Choroid plexus epithelial cell (primary cell): ENCODE results near the gene VGF.
A peak's percentile ranks its signal among the peaks of the same experiment; 100 is the strongest.

Experiments used
- DNase-seq: peaks from one replicate; pipeline ENCODE4 v3.0.0-alpha.2; 2010; ENCODE audit warnings: low read depth
- H3K4me3 ChIP-seq: 2 replicates; pipeline ENCODE4 v1.5.1; 2011; ENCODE audit warnings: low read depth, mild to moderate bottlenecking, control low read depth, low read length, moderate library complexity
- TF ChIP-seq, protein P1 (sequence below): conservative IDR thresholded peaks from 2 replicates; pipeline ENCODE4 v1.5.1; 2011; ENCODE audit warnings: low read depth, mild to moderate bottlenecking, control low read depth, inconsistent platforms, low read length, moderate library complexity

The VGF gene

DNA sequence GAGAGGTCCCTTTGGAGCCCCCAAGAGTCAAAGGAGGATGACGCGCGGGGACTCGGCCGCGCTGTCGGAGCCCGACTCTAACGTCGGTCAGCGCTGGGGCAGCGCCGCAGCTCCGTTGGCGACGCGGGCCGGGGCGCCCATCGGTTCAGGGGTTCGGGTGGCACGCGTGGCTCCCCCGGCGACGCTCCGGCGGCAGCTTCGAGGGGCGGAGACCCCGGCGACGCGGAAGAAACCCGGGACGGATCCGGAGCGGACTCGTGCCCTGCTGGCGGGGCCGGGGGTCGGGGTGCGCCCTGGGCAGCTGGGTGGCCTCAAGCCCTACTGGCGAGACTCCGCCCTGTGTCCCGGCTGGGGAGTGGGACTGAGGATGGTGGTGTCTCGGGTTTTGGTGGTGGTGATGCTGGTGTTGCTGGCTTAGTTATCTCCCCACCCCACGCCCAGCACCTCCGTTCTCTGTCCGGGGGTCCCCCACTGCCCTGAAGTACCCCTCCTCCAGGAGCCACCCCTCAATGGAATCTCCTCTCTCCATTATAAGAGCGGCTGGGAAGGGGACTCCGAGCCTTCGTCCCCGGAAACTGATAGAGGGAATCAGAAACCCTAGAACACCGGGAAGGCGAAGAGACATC is 14.9 kb upstream of the VGF start, which contains the start of gene NAT16:
Gene NAT16, minus strand, starts transcription at position 164 of the 626 bp plus-strand sequence. CDS start 5,486 bp downstream, outside the sequence.
- TF ChIP-seq, protein P1, sequence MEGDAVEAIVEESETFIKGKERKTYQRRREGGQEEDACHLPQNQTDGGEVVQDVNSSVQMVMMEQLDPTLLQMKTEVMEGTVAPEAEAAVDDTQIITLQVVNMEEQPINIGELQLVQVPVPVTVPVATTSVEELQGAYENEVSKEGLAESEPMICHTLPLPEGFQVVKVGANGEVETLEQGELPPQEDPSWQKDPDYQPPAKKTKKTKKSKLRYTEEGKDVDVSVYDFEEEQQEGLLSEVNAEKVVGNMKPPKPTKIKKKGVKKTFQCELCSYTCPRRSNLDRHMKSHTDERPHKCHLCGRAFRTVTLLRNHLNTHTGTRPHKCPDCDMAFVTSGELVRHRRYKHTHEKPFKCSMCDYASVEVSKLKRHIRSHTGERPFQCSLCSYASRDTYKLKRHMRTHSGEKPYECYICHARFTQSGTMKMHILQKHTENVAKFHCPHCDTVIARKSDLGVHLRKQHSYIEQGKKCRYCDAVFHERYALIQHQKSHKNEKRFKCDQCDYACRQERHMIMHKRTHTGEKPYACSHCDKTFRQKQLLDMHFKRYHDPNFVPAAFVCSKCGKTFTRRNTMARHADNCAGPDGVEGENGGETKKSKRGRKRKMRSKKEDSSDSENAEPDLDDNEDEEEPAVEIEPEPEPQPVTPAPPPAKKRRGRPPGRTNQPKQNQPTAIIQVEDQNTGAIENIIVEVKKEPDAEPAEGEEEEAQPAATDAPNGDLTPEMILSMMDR: no peak
- no peak within 1 kb of the TSS for H3K4me3 ChIP-seq
- DNase-seq: no peak

DNA sequence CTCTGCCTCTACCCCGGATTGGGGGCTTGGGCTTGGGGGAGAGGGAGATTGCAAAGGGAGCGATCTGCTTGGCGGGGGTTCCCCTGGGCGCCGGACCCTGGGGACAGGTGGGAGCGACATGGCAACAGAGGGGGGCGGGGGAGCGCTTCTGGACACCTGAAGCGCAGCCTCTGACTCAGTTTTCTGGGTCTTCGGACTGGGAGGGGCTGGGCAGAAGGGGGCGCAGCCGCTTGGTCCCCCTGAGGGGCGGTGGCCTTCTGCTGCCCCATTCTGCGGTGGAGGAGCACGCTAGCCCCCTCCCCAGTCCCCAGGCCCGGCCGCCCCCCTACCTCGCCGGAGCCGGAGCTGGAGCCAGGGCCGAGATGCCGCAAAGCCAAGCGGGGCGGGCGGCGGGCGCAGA is 14.3 kb upstream of the VGF start:
- H3K4me3 ChIP-seq: no peak overlapping the region
- TF ChIP-seq, protein P1: no peak
- DNase-seq: no peak

DNA sequence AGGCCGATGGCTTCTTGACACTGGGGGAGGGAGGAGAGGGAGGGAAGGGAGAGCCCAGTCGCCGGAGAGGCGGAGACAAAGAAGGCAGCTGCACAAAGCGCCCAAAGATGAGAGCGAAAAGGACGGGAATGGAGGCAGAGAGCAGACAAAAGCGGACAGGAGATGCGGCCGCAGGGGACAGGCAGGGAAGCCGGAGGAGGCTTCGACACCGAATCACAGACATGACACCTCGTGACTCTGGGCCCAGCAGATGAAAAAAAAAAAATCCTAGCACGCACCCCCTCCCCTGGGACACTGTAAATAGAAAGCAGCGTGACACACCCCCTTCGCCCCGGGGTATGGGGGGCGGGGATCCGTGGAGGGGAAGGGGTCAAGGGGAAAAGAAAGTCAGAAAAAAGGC is 13.7 kb upstream of the VGF start:
- no peak overlapping the region for H3K4me3 ChIP-seq
- TF ChIP-seq, protein P1: no peak

DNA sequence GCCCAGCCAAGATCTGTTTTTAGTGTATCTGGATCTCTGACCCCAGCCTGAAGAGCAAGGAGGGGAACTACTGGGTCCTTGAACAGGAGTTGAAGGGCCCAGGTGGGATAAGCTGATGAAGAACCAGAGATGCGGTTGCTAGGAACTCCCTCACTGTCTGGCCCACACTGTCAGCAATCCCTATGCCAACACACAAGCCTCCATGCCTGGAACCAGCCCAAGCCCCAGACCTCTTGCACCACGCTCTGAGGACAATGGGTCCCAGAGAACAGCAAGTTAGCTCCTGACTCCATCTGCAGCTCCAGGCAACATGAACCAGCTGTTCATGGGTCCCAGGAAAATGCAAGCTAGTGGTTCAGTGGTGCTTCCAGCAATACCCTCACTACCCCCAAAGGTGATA is 12.3 kb upstream of the VGF start:
- no peak for DNase-seq
- no peak overlapping the region for H3K4me3 ChIP-seq
- TF ChIP-seq, protein P1: no peak

More for the DNA sequence above, 13.7 kb upstream of the VGF start:
- no peak for DNase-seq

DNA sequence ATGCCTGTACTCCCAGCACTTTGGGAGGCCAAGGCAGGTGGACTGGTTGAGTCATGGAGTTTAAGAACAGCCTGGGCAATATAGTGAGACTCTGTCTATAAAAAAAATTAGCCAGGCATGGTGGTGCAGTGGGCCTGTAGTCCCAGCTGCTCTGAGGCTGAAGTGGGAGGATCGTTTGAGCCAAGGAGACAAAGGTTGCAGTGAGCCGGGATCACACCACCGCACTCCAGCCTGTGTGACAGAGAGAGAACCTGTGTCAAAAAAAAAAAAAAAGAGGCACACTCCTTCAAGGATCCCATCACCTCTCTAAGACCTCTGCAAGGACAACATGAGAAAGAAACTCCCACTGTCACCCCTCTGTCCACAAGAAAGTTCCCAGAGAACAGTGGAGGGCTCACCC is 10.3 kb upstream of the VGF start:
- H3K4me3 ChIP-seq: no peak overlapping the region
- no peak for DNase-seq
- TF ChIP-seq, protein P1: no peak

DNA sequence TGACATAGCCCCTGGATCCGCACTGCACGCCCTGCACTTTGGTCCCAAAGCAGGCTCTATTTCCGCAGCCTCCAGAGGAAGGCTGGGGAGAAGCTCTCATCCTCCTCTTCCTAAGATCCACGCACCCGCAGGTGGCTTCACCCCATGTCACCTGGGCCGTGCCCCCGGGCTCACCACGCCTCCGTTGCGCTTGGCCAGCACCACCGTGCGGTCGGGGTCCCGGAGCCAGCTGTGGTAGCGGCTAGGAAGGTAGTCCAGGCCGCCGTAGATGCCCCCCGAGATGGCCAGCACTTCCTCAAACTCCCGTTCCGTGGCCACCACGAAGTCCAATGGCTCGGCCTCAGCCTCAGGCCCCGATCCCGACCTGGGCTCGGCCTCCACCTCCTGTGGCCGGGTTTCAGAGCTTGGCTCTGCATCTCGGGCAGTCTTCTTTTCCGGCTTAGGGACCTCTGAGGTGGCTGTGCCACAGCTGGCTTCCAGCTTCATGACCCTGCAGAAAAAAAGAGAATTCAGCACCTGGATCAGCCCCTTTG is 9.0 kb upstream of the VGF start:
- TF ChIP-seq, protein P1: no peak
- no peak overlapping the region for H3K4me3 ChIP-seq
- DNase-seq: no peak

DNA sequence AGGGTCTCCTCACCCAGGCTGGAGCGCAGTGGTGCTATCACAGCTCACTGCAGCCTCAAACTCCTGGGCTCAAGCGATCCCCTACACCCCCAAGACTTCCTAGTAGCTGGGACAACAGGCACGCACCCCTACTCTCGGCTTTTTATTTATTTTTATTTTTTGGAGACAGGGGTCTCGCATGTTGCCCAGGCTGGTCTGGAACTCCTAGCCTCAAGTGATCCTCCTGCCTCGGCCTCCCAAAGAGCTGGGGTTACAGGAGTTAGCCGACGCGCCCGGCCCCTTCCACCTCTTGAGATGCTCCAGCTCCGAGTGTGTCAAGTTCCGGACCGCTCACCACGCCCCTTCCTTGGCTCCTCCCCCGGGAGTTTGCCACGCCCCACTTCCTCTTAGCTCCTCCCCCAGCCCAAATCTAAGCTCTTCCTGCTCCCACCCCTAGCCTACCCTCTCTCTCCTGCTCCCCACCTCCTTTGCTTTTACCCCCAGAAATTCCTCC is 8.4 kb upstream of the VGF start:
- peak; percentile 51 for DNase-seq
- TF ChIP-seq, protein P1: no peak
- no peak overlapping the region for H3K4me3 ChIP-seq
